ENCODE data around the gene BTRC. TPM values are rescaled to one million over a fixed set of nuclear protein-coding genes. Genes with fewer than 3 reads are reported as not detected.

BTRC gene
- total and polyA plus RNA-seq, 10 of the 15 experiments (the other 5 are each of a cell fraction or from before 2014, with no cell fraction given) = 2.2 to 18.6 (median 8.6) TPM

DNA sequence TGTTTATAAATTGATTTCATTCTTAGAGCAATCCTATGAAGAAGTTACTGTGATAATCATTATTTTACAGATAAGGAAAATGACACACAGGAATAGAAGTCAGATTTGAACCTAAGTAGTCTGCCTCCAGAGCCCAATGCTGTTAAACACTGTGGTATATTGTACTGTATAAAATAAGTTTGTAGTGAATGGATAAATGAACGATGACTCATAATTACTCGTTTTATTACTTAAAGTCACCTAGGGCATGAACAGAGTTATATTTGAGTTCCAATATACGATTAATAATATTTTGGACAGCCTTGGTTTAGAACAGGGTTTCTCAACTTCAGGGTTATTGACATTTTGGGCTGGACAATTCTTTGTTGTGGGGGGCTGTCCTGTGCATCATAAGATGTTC is 7.8 kb upstream of the BTRC start:
- in situ Hi-C loops (cut with MboI) (no loop called here), intact Hi-C loops (cut with micrococcal nuclease; ENCODE audit: unreplicated experiment) (no loop called here)
- ChIA-PET CTCF (no interaction called here), RAD21 (ENCODE audit: unreplicated experiment) (no interaction called here), SMC1A (ENCODE audit: uncharacterized antibody, unreplicated experiment) (no interaction called here), POLR2A (no interaction called here)
- Histone ChIP-seq H3K36me3 (ENCODE audit: control insufficient read depth in 2 of 2, insufficient read depth in 2 of 2, low read length in 1 of 2) (no peaks in the 10 kb centered on the region), H3K9ac (ENCODE audit: control insufficient read depth, insufficient read depth, low read length) (no peak overlapping the region), H3K4me3 (no peak overlapping the region), H3K4me2 (ENCODE audit: control insufficient read depth, insufficient read depth) (no peak overlapping the region), H3K27me3 (replicated peaks in 1 of 2; ENCODE audit: control insufficient read depth in 2 of 2, insufficient read depth in 2 of 2, low read length in 1 of 2) (no peaks in the 10 kb centered on the region; a peak in 1 of 4 replicates), H3K9me3 (replicated peaks; ENCODE audit: control insufficient read depth, insufficient read depth, low read length) (no peaks in the 10 kb centered on the region), H3K79me2 (ENCODE audit: control insufficient read depth, insufficient read depth, low read length) (no peaks in the 10 kb centered on the region), H2AFZ (ENCODE audit: control insufficient read depth, low read depth, low read length) (no peak overlapping the region), H3K27ac (ENCODE audit: control insufficient read depth, insufficient read depth) (no peak overlapping the region), H3K4me1 (ENCODE audit: control insufficient read depth, insufficient read depth, low read length) (no peaks in the 10 kb centered on the region), H4K20me1 (ENCODE audit: control insufficient read depth, insufficient read depth) (no peaks in the 10 kb centered on the region)
- no peak for FAIRE-seq
- TF ChIP-seq, protein P1, sequence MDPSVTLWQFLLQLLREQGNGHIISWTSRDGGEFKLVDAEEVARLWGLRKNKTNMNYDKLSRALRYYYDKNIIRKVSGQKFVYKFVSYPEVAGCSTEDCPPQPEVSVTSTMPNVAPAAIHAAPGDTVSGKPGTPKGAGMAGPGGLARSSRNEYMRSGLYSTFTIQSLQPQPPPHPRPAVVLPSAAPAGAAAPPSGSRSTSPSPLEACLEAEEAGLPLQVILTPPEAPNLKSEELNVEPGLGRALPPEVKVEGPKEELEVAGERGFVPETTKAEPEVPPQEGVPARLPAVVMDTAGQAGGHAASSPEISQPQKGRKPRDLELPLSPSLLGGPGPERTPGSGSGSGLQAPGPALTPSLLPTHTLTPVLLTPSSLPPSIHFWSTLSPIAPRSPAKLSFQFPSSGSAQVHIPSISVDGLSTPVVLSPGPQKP (IDR thresholded peaks at IDR 0.05; ENCODE audit: low read depth, low read length) = no peak
- TF ChIP-seq, protein P2, sequence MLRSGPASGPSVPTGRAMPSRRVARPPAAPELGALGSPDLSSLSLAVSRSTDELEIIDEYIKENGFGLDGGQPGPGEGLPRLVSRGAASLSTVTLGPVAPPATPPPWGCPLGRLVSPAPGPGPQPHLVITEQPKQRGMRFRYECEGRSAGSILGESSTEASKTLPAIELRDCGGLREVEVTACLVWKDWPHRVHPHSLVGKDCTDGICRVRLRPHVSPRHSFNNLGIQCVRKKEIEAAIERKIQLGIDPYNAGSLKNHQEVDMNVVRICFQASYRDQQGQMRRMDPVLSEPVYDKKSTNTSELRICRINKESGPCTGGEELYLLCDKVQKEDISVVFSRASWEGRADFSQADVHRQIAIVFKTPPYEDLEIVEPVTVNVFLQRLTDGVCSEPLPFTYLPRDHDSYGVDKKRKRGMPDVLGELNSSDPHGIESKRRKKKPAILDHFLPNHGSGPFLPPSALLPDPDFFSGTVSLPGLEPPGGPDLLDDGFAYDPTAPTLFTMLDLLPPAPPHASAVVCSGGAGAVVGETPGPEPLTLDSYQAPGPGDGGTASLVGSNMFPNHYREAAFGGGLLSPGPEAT (IDR thresholded peaks at IDR 0.05; ENCODE audit: low read depth) = no peak
- TF ChIP-seq RAD51 (IDR thresholded peaks at IDR 0.05) (no peak), ZNF217 (IDR thresholded peaks at IDR 0.05) (no peak), SUZ12 (IDR thresholded peaks at IDR 0.05; ENCODE audit: unreplicated experiment) (no peak)
- TF ChIP-seq, protein P3, sequence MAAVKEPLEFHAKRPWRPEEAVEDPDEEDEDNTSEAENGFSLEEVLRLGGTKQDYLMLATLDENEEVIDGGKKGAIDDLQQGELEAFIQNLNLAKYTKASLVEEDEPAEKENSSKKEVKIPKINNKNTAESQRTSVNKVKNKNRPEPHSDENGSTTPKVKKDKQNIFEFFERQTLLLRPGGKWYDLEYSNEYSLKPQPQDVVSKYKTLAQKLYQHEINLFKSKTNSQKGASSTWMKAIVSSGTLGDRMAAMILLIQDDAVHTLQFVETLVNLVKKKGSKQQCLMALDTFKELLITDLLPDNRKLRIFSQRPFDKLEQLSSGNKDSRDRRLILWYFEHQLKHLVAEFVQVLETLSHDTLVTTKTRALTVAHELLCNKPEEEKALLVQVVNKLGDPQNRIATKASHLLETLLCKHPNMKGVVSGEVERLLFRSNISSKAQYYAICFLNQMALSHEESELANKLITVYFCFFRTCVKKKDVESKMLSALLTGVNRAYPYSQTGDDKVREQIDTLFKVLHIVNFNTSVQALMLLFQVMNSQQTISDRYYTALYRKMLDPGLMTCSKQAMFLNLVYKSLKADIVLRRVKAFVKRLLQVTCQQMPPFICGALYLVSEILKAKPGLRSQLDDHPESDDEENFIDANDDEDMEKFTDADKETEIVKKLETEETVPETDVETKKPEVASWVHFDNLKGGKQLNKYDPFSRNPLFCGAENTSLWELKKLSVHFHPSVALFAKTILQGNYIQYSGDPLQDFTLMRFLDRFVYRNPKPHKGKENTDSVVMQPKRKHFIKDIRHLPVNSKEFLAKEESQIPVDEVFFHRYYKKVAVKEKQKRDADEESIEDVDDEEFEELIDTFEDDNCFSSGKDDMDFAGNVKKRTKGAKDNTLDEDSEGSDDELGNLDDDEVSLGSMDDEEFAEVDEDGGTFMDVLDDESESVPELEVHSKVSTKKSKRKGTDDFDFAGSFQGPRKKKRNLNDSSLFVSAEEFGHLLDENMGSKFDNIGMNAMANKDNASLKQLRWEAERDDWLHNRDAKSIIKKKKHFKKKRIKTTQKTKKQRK (IDR thresholded peaks at IDR 0.05; ENCODE audit: low read depth, low read length) = no peak
- TF ChIP-seq, protein P4, sequence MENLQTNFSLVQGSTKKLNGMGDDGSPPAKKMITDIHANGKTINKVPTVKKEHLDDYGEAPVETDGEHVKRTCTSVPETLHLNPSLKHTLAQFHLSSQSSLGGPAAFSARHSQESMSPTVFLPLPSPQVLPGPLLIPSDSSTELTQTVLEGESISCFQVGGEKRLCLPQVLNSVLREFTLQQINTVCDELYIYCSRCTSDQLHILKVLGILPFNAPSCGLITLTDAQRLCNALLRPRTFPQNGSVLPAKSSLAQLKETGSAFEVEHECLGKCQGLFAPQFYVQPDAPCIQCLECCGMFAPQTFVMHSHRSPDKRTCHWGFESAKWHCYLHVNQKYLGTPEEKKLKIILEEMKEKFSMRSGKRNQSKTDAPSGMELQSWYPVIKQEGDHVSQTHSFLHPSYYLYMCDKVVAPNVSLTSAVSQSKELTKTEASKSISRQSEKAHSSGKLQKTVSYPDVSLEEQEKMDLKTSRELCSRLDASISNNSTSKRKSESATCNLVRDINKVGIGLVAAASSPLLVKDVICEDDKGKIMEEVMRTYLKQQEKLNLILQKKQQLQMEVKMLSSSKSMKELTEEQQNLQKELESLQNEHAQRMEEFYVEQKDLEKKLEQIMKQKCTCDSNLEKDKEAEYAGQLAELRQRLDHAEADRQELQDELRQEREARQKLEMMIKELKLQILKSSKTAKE (IDR thresholded peaks at IDR 0.05; ENCODE audit: low read depth, poor library complexity, severe bottlenecking) = no peak
- no TSS peak for BruUV-seq (replicated peaks)
- DNase-seq (ENCODE audit: low read depth, low spot score) = no peak
- WGBS (ENCODE audit: insufficient coverage, insufficient replicate concordance, low lambda C conversion rate, missing lambda C conversion rate) = 33% methylated on average over 3 of the region's 3 CpGs
- no peak for ATAC-seq

Data from GM12878 (cell line).